Gastrocnemius medialis (tissue), 4 donors: Measurements from ENCODE around the gene ABCC12.

Experiments used
- CTCF ChIP-seq, 5 experiments: fragments of 450-650 bp in 3 of 5; fragments of 200-600 bp in 2 of 5; sonication (generic) in 2 of 5; IDR thresholded peaks in 4 of 5; conservative IDR thresholded peaks in 1 of 5; 1 replicate in 4 of 5; 2 replicates in 1 of 5; pipeline ENCODE4 v1.5.1; 2016 to 2019; ENCODE audit warnings: antibody characterized with exemption in 5 of 5, mild to moderate bottlenecking in 3 of 5, moderate library complexity in 3 of 5
- POLR2A ChIP-seq, 2 donors: fragments of 450-650 bp; IDR thresholded peaks; one replicate each; pipeline ENCODE4 v1.6.1; 2017; ENCODE audit warnings: antibody characterized with exemption in 2 of 2, mild to moderate bottlenecking in 2 of 2, moderate library complexity in 2 of 2

- TF ChIP-seq CTCF (IDR thresholded peaks at IDR 0.05 in 4 of 5, conservative IDR thresholded peaks at IDR 0.05 in 1 of 5): no peak
- no peak for TF ChIP-seq POLR2A (IDR thresholded peaks at IDR 0.05)
These were observed 4.8 kb upstream of the ABCC12 start for GRCh38 chr16:48160575-48160974.
